Osteoblast (primary cell): Measurements from ENCODE around the gene SLC35G1. TPM values are rescaled to one million over a fixed set of nuclear protein-coding genes. Genes with fewer than 3 reads are reported as not detected.

Experiments used
- DNase-seq: peaks from one replicate; pipeline ENCODE4 v3.0.0; 2011; ENCODE audit warnings: low spot score, mixed read lengths; ENCODE audit not compliant: insufficient read length; ENCODE audit errors: missing footprints
- H2AFZ ChIP-seq: 2 replicates; pipeline ENCODE4 v1.6.0; 2011; ENCODE audit warnings: mild to moderate bottlenecking, low read length
- H3K27ac ChIP-seq: 2 replicates; pipeline ENCODE4 v1.5.1; 2011; ENCODE audit warnings: mild to moderate bottlenecking, low read depth, low read length, moderate library complexity
- H3K27me3 ChIP-seq: 2 replicates; pipeline ENCODE4 v1.6.0; 2012; ENCODE audit warnings: mild to moderate bottlenecking, control low read depth, inconsistent platforms, low read length, moderate library complexity; ENCODE audit not compliant: insufficient read depth
- H3K36me3 ChIP-seq: 2 replicates; pipeline ENCODE4 v1.5.1; 2011; ENCODE audit warnings: mild to moderate bottlenecking, low read length, control low read depth, moderate library complexity; ENCODE audit not compliant: insufficient read depth
- H3K4me1 ChIP-seq: 2 replicates; pipeline ENCODE4 v1.5.1; 2011; ENCODE audit warnings: mild to moderate bottlenecking, low read length, control low read depth, moderate library complexity; ENCODE audit not compliant: insufficient read depth
- H3K4me2 ChIP-seq: 2 replicates; pipeline ENCODE4 v1.6.0; 2011; ENCODE audit warnings: mild to moderate bottlenecking, low read length; ENCODE audit not compliant: insufficient read depth
- H3K4me3 ChIP-seq: fragments of 200-600 bp; sonication (generic); 3 replicates; pipeline ENCODE4 v1.5.1; 2012; ENCODE audit warnings: mild to moderate bottlenecking, low read length, inconsistent platforms; ENCODE audit not compliant: insufficient read depth
- H3K79me2 ChIP-seq: 2 replicates; pipeline ENCODE4 v1.6.0; 2012; ENCODE audit warnings: mild to moderate bottlenecking, low read length, control low read depth, inconsistent platforms; ENCODE audit not compliant: insufficient read depth
- H3K9me3 ChIP-seq: 2 replicates; pipeline ENCODE4 v1.5.1; 2011; ENCODE audit warnings: low read depth, low read length, control low read depth
- H4K20me1 ChIP-seq: 2 replicates; pipeline ENCODE4 v1.6.0; 2012; ENCODE audit warnings: mild to moderate bottlenecking, low read length, control low read depth; ENCODE audit not compliant: insufficient read depth
- total RNA-seq: library from RNA; depleted of rRNA; stranded (reverse); fragments of >200 nt; gene quantifications from 2 replicates; pipeline ENCODE4 v1.2.3, GENCODE V29; 2012
- TF ChIP-seq, protein P1 (sequence below): IDR thresholded peaks from 2 replicates; pipeline ENCODE4 v1.5.1; 2011; ENCODE audit warnings: mild to moderate bottlenecking, low read depth, low read length, moderate library complexity; ENCODE audit errors: extremely low read depth

SLC35G1 gene
- total RNA-seq, 1 donor = 5.4 TPM

DNA sequence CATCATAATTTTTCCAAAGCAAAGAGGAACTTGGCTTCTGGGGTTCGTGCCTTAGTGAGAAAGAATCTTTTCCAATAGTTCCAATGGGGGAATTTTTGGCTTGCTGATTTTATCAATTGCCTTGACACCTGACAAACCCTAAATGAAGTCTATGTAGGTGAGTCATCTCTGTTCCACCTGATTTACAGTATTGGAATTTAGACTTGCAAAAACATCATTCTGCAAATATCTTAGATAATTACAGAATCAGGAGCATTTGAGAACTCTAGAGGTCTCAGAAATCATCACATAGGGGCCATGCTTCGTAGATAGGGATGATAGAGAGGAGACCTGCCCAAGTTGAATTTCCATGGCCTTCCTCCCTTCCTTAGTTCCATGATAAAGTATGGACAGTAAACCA lies 9.3 kb downstream of the SLC35G1 start:
- Histone ChIP-seq H3K27ac (no peak overlapping the region), H3K4me1 (no peaks in the 10 kb centered on the region), H3K4me2 (no peak overlapping the region), H3K79me2 (no peaks in the 10 kb centered on the region), H3K9me3 (no peaks in the 10 kb centered on the region), H3K4me3 (no peak overlapping the region), H2AFZ (no peak overlapping the region), H3K36me3 (peaks cover 4% of the 10 kb centered on the region), H3K27me3 (no peaks in the 10 kb centered on the region), H4K20me1 (no peaks in the 10 kb centered on the region)
- TF ChIP-seq, protein P1, sequence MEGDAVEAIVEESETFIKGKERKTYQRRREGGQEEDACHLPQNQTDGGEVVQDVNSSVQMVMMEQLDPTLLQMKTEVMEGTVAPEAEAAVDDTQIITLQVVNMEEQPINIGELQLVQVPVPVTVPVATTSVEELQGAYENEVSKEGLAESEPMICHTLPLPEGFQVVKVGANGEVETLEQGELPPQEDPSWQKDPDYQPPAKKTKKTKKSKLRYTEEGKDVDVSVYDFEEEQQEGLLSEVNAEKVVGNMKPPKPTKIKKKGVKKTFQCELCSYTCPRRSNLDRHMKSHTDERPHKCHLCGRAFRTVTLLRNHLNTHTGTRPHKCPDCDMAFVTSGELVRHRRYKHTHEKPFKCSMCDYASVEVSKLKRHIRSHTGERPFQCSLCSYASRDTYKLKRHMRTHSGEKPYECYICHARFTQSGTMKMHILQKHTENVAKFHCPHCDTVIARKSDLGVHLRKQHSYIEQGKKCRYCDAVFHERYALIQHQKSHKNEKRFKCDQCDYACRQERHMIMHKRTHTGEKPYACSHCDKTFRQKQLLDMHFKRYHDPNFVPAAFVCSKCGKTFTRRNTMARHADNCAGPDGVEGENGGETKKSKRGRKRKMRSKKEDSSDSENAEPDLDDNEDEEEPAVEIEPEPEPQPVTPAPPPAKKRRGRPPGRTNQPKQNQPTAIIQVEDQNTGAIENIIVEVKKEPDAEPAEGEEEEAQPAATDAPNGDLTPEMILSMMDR = no peak
- DNase-seq = no peak

DNA sequence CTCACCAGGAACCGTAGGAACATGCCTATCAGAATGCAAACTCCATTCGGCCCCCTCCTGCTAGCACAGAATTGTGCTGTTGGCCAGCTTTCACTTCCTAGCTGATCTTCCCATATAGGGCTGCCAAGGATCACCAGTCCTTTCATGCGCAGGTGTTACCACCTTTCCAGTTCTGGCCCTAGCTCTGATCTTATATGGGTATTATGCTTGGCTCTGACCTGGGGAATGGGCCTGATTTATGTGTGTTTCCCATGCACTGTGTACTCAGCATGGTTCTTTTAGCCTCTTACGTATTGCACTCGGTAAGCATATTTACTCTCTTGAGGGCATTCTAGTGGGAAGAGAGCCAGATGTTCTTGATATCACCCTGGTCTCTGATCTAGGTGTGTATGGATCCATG lies 11.1 kb downstream of the SLC35G1 start:
- H3K27me3 ChIP-seq = no peaks in the 10 kb centered on the region

DNA sequence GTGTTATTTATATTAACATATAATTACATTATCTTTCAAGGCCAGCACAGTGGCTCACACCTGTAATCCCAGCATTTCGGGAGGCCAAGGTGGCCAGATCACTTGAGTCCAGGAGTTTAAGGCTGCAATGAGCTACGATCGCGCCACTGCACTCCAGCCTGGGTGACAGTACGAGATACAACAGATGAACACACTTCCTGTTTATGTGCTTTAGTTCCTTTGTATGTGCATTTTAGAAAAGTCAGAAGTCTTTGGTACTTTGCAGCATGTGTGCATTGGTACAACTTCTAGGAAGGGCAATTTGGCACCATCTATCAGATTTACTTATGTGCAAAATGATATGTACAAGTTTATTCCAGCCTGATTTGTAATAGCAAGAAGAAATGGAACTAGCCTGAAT lies 13.3 kb downstream of the SLC35G1 start:
- Histone ChIP-seq H2AFZ (no peak overlapping the region), H4K20me1 (no peaks in the 10 kb centered on the region), H3K4me2 (no peak overlapping the region), H3K36me3 (peaks cover 7% of the 10 kb centered on the region), H3K9me3 (no peaks in the 10 kb centered on the region), H3K27ac (no peak overlapping the region), H3K27me3 (no peaks in the 10 kb centered on the region), H3K4me1 (no peaks in the 10 kb centered on the region), H3K79me2 (no peaks in the 10 kb centered on the region), H3K4me3 (no peak overlapping the region)
- TF ChIP-seq, protein P1 = no peak
- no peak for DNase-seq

More for the DNA sequence above, 11.1 kb downstream of the SLC35G1 start:
- Histone ChIP-seq H4K20me1 (no peaks in the 10 kb centered on the region), H3K27ac (no peak overlapping the region), H2AFZ (no peak overlapping the region), H3K9me3 (no peaks in the 10 kb centered on the region), H3K36me3 (peaks cover 10% of the 10 kb centered on the region), H3K4me2 (no peak overlapping the region), H3K79me2 (no peaks in the 10 kb centered on the region), H3K4me3 (no peak overlapping the region), H3K4me1 (no peaks in the 10 kb centered on the region)
- TF ChIP-seq, protein P1 = no peak
- no peak for DNase-seq

DNA sequence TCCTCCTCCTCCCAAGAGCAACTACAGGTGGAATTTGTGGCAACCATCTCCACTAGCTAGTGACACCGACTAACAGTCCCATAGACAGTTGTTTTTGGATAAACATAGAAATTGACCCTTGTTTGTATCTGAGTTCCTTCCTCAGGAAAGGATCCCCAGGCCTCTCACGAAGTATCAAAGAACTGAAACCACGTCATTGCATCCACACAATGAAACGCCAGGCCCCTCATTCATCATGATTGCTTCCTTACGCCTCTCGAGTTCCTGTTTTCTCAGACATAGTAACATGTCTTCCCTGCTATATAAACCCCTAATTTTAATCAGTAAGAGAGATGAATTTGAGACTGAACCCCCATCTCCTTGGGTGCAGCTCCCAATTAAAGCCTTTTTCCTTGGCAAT lies 18.1 kb downstream of the SLC35G1 start:
- Histone ChIP-seq H3K27me3 (no peaks in the 10 kb centered on the region), H3K4me3 (no peak overlapping the region), H2AFZ (no peak overlapping the region), H3K4me1 (no peaks in the 10 kb centered on the region), H3K79me2 (no peaks in the 10 kb centered on the region), H3K9me3 (no peaks in the 10 kb centered on the region), H3K36me3 (peaks cover 7% of the 10 kb centered on the region), H3K4me2 (no peak overlapping the region), H4K20me1 (no peaks in the 10 kb centered on the region), H3K27ac (no peak overlapping the region)
- TF ChIP-seq, protein P1 = no peak
- DNase-seq = no peak
